NCI-H2171 treated with DMSO at 0.1 percent for 48 hours (cell line): ENCODE measurements around the gene THADA.
"Not testable (repeated sequence)": the region's sequence is repeated elsewhere in the genome, so short reads cannot be mapped to it uniquely, and the experiment has no call there.

Experiments
- DNase-seq: peaks from one replicate; lab custom pipeline; 2025; lab: John Stamatoyannopoulos, UW

Gene THADA

DNA sequence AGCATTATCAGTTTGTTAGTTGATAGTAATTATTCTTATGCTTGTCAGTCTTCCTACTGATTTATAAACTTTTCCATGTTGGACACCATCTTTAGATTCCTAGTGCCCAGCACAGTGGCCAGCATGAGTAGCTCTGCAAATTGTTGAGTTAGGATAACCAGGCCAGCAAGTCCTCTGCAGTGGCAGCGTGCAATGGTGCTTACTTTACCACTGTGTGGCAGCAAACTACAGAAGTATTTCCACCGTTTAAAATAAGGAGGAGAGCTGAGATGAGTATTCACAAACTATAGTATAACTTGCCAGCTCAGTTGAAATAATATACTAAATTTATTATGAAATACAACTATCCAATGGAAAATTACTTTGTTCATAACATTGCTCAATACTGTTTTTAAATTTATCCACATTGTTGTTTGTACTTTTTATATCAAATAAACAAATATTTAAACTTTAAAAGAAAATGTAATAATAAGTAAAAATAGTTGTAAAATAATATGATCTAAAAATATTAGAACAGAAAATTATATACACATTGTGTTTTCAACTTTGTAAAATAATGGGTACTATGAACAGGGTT lies 9.3 kb upstream of the THADA start:
- peak; percentile 47 for DNase-seq

DNA sequence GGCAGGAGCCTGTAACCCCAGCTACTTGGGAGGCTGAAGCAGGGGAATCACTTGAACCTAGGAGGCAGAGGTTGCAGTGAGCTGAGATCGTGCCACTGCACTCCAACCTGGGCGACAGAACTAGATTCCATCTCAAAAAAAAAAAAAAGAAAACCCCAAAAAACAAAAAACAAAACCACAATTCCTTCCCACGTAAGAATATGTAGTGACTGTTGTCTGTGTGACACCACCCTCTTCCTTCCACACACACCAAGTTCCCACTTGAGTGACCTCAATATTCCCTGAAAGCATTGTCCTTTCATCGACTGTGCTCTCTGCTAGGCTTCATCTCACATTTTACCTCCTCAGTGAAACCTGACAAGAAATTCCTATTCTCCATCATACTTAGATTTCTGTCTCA lies 8.8 kb upstream of the THADA start:
- no peak for DNase-seq

DNA sequence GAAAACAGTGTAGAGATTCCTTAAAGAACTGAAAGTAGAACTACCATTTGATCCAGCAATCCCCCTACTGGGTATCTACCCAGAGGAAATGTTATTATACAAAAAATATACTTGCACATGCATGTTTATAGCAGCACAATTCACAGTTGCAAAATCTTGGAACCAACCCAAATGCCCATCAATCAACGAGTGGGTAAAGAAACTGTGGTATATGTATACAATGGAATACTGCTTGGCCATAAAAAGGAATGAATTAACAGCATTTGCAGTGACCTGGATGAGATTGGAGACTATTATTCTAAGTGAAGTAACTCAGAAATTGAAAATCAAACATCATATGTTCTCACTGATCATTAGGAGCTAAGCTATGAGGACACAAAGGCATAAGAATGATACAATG lies 4.8 kb upstream of the THADA start:
- not testable (repeated sequence) for DNase-seq

DNA sequence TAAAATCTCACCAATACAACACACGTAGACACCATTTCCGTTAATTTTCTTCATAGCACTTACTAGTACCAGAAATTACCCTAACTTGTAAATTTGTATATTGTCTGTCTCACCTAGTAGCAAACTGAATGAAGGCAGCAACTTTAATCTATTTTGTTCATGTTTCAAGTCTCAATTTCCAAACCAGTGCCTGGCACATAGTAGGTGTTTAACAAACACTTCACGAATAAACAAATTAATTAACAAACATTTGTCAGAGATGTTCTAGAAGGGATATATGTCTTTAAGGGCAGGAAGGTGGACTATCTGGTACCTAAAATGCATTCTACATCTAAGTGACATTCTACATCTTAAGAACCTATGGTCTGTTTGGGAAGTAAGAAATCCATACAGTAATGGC lies 963 bp downstream of the THADA start:
- DNase-seq: no peak

DNA sequence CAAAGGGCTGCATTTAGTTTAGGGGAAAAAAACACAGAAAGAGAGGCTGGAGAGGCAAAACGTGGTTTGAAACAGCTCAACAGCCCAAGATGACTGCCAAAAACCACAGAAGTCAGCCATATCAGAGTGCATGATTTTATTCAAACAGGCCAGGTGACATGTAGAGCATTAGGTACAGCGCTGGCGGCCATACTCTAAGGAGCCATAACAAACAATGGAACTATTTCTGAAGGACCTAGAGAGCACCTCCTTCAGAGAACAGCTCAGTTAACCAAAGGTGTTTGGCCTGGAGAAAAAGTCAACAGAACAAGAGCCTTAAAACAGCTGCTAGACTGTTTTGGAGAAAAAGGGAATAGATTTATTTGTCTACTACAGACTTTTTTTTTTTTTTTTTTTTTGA lies 2.6 kb downstream of the THADA start:
- DNase-seq: no peak

DNA sequence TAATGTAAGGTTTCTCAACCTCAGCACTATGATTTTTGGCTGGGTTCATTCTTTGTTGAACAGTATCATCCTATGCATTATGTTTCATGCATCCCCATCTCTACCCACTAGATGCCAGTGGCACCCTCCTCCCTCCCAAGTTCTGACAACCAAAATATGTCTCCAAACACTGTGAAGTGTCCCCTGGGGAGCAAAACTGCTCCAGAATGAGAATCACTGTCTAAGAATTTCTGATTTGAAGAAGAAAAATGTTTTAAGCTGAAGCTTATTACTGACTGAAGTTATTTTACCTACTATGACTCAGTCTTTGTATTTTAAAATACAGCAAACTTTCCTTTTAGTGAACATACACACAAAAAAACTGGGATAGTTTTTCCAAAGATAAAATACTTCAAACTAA lies 3.4 kb downstream of the THADA start:
- DNase-seq: no peak

DNA sequence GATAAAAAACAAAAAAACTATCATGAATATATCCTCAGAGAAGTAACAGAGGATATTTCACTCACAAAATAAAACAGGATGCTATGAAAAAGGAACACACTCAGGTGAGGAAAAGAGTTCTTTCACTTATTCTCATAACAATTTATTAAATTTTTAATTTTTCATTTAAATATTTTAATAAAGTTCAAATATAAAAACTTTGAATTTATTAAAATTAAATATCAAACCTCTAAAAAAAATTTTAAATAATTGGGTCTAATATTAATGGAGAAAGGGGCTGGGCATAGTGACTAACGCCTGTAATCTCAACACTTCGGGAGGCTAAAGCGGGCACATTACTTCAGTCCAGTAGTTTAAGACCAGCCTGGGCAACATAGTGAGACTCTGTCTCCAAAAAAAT lies 10.1 kb downstream of the THADA start:
- DNase-seq: no peak

DNA sequence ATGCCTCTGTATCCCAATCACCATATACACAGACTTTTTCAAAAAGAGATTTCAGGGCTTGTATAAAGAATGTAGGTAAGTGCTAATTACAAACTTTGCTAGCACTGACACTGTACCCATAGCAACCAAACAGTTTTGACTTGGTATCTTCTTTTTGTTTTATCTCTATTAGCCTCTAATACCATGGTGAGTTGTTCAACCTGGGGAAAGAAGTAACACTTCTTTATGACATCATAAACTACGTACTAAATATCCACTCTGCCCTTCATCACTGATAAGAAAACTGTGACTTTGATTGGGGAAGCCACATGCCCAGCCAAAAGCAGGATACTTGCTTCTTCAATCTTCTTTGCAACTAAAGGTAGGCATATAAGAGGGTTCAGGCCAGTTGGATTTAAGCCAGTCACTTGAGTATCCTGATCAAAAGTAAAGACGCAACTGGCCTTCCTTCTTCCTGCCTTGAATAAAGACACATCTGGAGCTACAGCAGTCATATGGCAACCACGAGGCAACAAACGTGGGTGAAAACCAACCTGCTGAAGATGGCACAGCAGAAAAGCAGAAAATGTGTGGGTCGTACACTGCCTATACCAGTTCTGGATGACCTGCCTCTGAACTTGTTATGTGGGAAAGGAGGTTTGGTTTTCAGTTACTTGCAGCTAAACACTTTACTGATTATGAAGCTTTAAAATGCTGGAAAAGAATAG lies 16.4 kb downstream of the THADA start:
- DNase-seq: no peak

DNA sequence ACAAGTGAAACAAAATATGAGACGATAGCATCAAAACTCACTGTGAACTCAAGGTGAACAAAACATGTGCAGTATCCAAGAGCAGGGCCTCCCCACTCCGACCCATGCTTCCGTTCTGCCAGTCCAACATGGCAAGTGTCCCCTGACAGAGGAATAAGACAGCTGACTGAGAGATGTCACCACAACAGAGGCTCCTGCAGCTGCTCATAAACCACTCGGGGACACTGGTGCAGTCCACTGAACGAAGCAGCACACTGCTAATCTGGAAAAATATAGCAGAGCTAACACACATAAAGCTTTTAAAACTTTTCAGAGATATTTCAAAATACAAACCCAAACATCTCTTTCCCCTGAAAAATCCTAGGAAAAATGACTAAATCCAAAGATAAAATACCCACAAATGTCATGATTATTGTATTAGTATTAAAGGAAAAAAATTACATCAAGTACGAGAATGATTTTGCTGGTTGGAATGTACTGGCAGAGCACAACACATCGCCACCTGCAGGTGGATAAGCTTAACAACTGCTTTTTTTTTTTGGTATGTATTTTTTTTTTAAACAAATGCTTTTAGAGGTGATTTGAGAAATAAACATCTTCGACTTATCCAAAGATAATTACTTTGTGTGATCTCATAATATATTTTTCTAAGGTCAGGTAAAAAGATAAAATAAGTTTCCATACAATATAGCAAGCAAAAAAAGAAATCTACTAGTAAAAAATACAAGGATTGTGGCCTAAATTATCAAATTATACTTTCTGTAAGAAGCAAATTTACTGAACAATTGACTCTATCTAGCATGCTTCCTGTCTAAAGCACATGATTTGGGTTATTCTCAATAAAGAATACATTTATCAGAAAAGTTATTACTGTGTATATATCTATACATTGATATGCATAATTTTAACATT lies 18.6 kb downstream of the THADA start:
- peak; percentile 73 for DNase-seq

DNA sequence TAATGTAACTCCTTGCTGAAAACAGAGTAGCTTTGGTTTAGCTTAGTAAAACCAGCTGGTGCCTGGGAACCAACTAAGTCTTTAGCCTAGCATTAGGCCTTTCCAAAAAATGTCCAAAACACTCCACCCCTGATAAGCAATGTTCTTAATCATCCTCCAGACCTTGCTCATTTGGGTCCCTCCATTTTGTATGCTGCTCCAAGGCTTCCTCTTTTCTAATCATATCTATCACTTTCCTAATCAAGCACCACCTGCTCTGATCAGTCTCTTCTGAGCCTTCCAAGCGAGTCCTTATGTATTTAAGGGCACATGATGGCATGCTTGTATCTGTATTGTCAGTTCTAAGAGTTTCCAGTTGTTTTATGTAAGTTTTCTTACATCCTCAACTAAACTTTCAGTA lies 23.6 kb downstream of the THADA start:
- DNase-seq: no peak

DNA sequence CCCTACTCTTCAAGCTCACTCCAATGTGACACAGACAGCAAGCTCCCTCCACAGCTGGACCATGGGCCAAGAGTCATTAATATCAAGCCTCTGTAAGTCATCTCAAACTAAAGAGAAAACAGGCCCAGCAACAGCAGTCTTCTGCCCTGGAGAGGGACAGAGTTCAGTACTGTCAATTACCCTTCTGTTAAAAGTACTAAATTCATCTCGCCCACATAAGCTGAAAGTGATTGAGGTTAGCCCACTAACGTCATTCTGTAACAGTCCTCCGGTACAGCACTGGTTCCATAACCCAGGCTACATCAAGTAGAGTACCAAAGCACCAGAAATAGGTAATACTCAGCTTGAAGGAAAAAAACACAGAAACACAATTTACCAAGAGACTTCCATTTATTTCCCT lies 25.9 kb downstream of the THADA start:
- no peak for DNase-seq

DNA sequence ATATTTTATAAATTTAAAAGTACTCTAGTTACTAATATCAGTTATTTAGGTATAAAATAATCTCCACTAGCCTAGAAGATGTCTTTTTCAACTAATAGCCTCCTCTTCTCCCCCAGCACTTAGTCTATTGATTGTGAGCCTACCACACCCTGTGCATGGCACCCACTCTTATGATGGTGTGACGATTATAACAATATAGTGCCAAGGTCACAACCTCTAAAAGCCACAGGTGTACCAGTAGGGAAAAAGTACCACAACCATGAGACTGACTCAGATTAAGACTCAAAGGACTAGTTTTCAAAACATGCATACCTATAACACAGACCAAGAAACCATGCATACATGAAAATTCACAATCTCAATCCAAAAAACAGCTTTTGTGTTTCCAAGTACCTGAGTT lies 27.6 kb downstream of the THADA start:
- no peak for DNase-seq

DNA sequence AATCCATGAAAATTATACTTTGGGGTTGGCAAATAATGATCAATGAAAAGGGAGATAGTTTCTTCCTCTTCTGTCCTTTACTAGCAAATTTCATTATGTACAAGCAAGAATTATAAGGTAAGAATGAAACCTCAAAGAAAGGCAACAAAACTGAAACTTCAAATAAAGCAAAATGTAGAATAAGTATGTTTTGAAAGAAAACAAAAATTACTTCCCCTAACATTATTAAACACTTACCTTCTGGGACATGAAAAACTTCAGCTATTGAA lies 29.4 kb downstream of the THADA start:
- DNase-seq: no peak

DNA sequence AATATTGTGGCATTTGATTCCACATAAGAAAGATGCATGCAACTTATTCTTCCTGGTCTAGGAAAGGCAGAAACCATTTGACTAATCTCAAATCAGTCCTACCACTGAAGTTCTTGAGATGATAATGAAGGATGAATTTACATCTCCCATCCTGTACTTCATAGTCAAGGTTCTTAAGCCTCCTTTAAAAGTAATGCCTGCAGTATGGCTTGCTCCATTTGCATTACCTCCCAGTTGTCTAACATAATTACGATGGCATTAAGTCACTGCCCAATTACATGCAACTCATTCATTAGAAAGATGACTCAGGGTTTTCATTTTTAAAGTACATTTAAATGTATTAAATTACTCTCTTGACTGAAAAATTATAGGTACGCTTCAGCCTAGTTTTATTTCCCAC lies 32.2 kb downstream of the THADA start:
- no peak for DNase-seq

DNA sequence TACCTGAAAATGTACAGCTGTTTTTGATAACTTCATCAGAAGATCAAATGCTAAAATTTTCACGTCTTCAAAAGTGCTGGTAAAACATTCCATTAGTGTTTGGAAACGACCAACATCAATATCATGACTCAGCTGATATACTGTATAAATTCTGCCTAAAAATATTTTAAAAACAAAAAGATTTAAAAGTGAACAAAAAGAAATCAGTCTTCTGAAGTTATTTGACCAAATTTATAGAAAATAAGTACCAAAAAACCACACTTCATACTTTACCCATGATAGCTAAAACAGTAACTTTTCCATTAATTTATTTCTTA lies 35.6 kb downstream of the THADA start:
- no peak for DNase-seq

DNA sequence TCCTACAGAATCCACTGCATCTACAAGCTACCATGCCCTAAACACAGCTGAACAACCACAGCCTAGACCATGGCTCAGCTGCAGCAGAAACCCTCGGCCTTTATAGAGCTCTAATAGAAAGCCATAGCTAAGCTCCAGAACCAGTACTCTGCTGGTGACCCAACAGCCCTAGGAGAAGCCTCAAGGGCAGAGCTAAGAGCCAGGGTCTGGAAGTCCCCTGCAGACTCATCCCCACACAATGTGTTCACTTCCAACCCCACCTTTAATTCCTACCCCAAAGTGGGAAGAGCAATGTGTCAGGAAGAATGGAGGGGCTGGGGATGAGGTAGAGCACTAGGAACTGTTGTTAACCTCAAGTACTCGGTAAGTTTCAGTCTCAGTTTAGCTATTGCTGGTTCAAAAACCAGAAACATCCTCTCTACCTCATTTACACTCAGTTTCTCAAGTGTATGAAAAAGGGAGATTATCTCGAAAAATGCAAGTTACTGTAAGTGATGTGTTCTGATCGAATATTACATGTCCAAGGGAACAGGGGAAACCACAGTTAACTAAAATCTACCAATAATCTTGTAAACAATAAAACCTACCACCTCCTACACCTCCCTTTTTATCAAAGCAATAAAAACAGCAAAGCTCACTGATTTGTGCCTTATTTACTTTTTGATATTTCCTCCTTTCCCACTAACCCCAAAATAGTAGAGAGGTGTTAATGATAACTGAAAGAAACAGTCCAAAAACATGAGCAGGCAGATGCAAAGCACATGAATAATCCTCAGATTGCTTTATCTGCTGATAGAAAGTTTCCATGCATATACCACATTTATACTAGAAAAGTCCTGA lies 36.2 kb downstream of the THADA start:
- no peak for DNase-seq

DNA sequence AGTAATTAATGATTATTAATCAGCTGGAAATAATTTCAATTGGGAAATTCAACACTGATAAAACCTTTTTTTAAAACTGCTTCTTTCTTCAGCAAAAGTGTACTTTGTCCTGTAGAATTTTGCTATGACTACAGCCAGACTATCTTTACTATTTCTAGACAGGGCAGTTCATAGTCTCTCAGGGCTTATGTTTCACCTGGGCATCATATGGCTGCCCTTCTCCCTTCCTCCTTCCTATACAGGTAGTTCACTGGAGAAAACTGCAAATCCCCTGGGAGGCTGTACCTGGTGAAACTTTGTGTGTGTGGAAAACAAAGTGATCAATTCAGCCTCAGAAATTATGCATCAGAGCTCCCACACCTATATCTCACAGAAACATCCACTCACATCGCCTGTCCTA lies 38.6 kb downstream of the THADA start:
- DNase-seq: no peak

DNA sequence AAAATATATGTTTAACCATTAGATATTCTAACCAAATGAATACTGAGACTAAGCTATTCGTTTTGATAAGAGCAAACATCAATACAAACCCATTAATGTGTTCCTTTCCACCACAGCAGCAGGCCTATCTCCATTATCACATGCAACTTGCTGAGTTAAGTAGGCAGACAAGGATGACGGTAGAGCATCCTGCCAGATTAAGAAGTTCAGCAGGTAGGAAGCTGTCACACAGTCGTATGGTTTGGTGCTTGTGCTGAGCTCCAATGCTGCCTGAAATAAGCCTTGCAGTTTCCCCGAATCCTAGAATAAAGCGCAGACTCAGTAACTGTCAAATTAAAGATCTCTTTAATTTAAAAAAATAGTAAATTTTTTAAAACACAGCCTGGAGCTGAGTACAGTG lies 39.6 kb downstream of the THADA start:
- no peak for DNase-seq

DNA sequence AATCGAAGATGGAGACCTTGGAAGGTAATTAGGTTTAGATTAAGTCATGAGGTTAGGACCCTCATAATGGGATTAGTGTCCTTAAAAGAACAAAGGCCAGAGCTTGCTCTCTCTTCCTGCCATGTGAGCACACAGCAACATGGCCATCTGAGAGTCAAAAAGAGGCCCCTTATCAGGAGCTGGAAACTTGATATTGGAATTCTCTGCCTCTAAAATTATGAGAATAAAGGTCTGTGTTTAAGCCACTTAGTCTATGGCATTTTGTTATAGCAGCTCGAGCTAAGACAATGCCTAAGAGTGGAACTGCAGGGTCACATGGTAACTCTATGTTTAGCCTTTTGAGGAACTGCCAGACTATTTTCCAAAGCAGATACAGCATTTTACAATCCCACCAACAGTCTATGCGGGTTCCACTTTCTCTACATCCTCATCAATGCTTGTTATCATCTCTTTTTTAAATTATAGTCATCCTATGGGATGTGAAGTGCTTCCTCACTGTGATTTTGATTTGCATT lies 42.4 kb downstream of the THADA start:
- DNase-seq: no peak

DNA sequence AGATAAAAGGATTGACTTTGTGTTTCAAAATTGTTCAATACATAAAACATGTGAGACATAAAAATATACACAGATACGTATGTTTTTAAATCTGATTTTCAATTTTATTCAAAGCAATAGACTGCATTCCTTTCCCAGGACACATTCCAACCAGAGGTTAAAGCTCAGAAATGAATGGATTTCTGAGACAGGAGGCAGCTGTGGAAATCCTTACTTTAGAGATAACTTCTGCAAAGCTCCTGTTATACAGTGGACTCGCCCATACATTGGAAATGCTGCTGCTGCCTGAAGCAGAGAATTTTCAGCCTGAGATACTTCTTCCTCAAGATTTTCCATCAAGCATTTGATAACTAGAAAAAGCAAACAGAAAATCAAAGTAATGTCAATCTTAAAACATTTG lies 43.8 kb downstream of the THADA start:
- DNase-seq: no peak

DNA sequence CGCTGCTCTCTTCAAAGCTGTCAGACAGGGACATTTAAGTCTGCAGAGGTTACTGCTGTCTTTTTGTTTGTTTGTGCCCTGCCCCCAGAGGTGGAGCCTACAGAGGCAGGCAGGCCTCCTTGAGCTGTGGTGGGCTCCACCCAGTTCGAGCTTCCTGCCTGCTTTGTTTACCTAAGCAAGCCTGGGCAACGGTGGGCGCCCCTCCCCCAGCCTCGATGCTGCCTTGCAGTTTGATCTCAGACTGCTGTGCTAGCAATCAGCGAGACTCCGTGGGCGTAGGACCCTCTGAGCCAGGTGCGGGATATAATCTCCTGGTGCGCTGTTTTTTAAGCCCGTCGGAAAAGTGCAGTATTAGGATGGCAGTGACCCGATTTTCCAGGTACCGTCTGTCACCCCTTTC lies 47.5 kb downstream of the THADA start:
- DNase-seq: not testable (repeated sequence)

DNA sequence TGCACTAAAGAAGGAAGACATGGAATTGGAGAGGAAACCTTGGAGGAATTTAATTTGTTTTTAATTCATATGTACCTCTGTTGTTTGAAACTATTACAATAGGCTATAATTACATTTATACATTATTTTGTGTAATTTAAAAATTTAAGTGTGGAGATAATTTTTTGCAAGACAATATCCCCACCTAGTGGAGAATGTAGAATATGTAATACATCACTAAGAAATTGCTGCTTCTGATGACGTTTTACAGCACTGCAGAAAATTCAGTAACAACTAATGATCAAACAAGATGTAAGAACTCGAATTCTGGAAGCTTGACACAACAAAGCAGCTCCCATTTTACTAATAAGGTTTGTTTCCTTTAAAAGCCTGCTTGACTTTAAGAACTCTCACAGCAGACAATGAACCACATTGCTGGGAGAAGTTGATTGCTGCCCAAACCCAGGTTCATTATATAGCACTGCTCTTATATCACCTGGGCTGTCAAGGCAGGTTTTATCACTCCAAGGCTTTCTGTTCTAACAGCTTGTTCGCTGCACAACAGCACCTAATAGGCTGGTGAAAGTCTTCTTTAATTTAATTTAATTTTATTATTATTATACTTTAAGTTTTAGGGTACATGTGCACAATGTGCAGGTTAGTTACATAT lies 53.4 kb downstream of the THADA start:
- DNase-seq: peak; percentile 25
